Lung (tissue), 12 donors: Measurements from ENCODE around the gene SNHG17. TPM values are rescaled to one million over a fixed set of nuclear protein-coding genes. Genes with fewer than 3 reads are reported as not detected.

Experiments used
- ATAC-seq: fragments of 200-7000 bp; cut with Tn5 transposase; one replicate; pipeline ENCODE4 v1.9.1; 2020; ENCODE audit warnings: moderate number of reproducible peaks; ENCODE audit not compliant: insufficient read depth, low FRiP score
- DNase-seq, 3 donors: peaks; one replicate each; pipeline ENCODE4 v3.0.0-alpha.2; 2013 to 2017
- H3K27ac ChIP-seq, 2 donors: one replicate each; pipeline ENCODE4 v1.5.1; 2013; ENCODE audit warnings: mild to moderate bottlenecking in 2 of 2, moderate library complexity in 2 of 2, control low read depth in 1 of 2, inconsistent platforms in 1 of 2, low read depth in 1 of 2, low read length in 1 of 2
- H3K27me3 ChIP-seq, 3 donors: one replicate each; pipeline ENCODE4 v1.5.1; 2013; ENCODE audit warnings: low read length in 2 of 3; ENCODE audit not compliant: control insufficient read depth in 3 of 3, insufficient read depth in 3 of 3
- H3K36me3 ChIP-seq, 4 donors: one replicate each; pipeline ENCODE4 v1.5.1; 2013; ENCODE audit warnings: low read length in 4 of 4, mild to moderate bottlenecking in 1 of 4, moderate library complexity in 1 of 4; ENCODE audit not compliant: control insufficient read depth in 4 of 4, insufficient read depth in 4 of 4
- H3K4me1 ChIP-seq, 5 donors: one replicate each; pipeline ENCODE4 v1.5.1; 2013; ENCODE audit warnings: low read length in 5 of 5, mild to moderate bottlenecking in 2 of 5, moderate library complexity in 1 of 5; ENCODE audit not compliant: control insufficient read depth in 5 of 5, insufficient read depth in 5 of 5
- H3K4me3 ChIP-seq: one replicate; pipeline ENCODE4 v1.5.1; 2013; ENCODE audit warnings: mild to moderate bottlenecking, control low read depth, moderate library complexity
- H3K9ac ChIP-seq, 2 donors: one replicate each; pipeline ENCODE4 v1.5.1; 2013; ENCODE audit warnings: low read length in 2 of 2, control low read depth in 1 of 2; ENCODE audit not compliant: insufficient read depth in 1 of 2
- H3K9me3 ChIP-seq, 4 donors: one replicate each; pipeline ENCODE4 v1.5.1; 2013; ENCODE audit warnings: low read length in 3 of 4, mild to moderate bottlenecking in 1 of 4, moderate library complexity in 1 of 4; ENCODE audit not compliant: control insufficient read depth in 4 of 4, insufficient read depth in 3 of 4
- CTCF ChIP-seq: IDR thresholded peaks from 2 replicates; pipeline ENCODE4 v1.5.1; 2012; ENCODE audit warnings: mild to moderate bottlenecking; ENCODE audit errors: control extremely low read depth, extremely low read depth
- WGBS, 2 donors: extraction: QIAGEN DNeasy Blood & Tissue Kit; methylation state at CpG; one replicate each; pipeline ENCODE4 v1.1.7; 2013; 5-methylcytosine and 5-hydroxymethylcytosine counted together
- polyA plus RNA-seq, 2 donors: library from polyadenylated mRNA; stranded (reverse); fragments of 200-250 nt; gene quantifications; one replicate each; pipeline ENCODE4 v1.2.1, GENCODE V29; 2013
- total RNA-seq, 2 donors: library from RNA; depleted of rRNA in 1 of 2; stranded (reverse); fragments of >200 nt in 1 of 2; gene quantifications; one replicate each; pipeline ENCODE4 v1.2.1, GENCODE V29; 2014 to 2021
- donor health status: control.
- donor health status: control.
- donor health status: Bipolar disorder and iron deficiency.
- donor health status: healthy.
- donor health status: DM: yes; HTN: yes; CAD: no.

The SNHG17 gene
- total and polyA plus RNA-seq, 4 donors = 11.9 to 52.4 (median 34.0) TPM

DNA sequence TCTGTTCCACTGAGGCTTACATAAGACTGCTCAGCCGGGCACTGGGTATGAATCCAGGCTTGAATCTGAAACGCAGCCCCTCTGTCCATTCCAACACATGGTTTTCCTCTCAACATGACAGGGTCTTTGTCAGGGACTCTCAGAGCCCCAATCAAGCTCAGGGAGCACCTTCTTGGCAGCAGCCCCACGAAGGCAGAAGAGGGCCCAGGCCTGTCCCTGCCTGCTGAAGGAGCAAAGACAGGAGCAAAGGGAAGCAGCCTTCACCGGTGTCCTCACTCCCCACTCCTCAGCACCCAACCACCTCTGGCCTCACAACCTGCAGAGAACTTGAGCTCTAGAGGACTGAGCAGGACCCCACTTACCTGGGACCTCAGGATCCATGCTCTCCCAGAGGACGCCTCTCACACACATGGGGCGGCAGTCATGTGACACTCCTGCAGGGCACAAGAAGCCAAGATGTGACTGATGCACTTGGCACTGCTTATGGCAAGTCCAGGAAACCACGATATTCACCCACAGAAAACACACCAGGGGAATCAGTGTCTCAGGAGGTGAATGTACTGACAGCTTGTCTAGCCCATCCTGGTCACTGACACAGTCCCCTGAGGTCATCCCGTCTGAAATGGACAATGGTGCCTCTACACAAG, 4.3 kb downstream of the SNHG17 start:
- no peak overlapping the region for H3K4me3 ChIP-seq
- peaks cover 26 to 69% (median 54%) of the 10 kb centered on the region in 4 donors for H3K36me3 ChIP-seq
- WGBS, 2 donors = 80 to 88% methylated on average over 8 of the region's 8 CpGs

GRCh38 chr20:38429301-38429700, 5.8 kb downstream of the SNHG17 start:
- Histone ChIP-seq H3K4me3 (no peak overlapping the region), H3K36me3 (peaks cover 40 to 84% (median 65%) of the 10 kb centered on the region in 4 donors), H3K9ac (no peak overlapping the region), H3K9me3 (peaks cover 0 to 4% (median 0%) of the 10 kb centered on the region in 4 donors), H3K4me1 (peaks cover 0 to 8% (median 2%) of the 10 kb centered on the region in 5 donors), H3K27me3 (no peaks in the 10 kb centered on the region), H3K27ac (no peak overlapping the region)
- no peak for TF ChIP-seq CTCF
- ATAC-seq (no peak), DNase-seq (no peak)
- WGBS, 2 donors = 86 to 88% methylated on average over 3 of the region's 3 CpGs

More for the DNA sequence above, 4.3 kb downstream of the SNHG17 start:
- ATAC-seq (no peak), DNase-seq (no peak)
- Histone ChIP-seq H3K9me3 (peaks cover 0 to 4% (median 0%) of the 10 kb centered on the region in 4 donors), H3K4me1 (peaks cover 0 to 8% (median 5%) of the 10 kb centered on the region in 5 donors), H3K27me3 (no peaks in the 10 kb centered on the region), H3K27ac (no peak overlapping the region), H3K9ac (no peak overlapping the region)
- TF ChIP-seq CTCF = no peak

DNA sequence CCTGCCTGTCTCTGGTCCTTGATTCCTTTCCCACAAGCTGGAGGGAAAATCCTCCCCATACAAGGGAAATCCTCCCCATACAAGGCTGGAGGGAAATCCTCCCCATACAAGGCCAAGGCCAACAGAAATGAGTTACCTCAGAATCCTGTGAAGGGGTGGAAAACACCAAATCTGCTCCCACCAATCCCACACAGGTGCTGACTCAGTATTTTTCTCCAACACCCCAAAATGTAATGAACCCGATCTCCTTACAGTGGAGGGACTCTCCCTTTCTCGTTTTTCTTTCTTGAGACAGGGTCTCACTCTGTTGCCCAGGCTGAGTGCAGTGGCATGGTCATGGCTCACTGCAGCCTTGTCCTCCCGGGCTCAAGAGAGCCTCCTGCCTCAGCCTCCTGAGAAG, 6.3 kb downstream of the SNHG17 start:
- 92% methylated on average over 3 of the region's 3 CpGs for WGBS, 2 donors

More for the DNA sequence above, 6.3 kb downstream of the SNHG17 start:
- ATAC-seq (no peak), DNase-seq (no peak)
- Histone ChIP-seq H3K4me1 (peaks cover 0 to 6% (median 0%) of the 10 kb centered on the region in 5 donors), H3K27me3 (no peaks in the 10 kb centered on the region), H3K9me3 (peaks cover 0 to 4% (median 0%) of the 10 kb centered on the region in 4 donors), H3K4me3 (no peak overlapping the region), H3K27ac (no peak overlapping the region), H3K9ac (no peak overlapping the region), H3K36me3 (peaks cover 40 to 87% (median 68%) of the 10 kb centered on the region in 4 donors)
- no peak for TF ChIP-seq CTCF
